H1 (cell line): Measurements from ENCODE around the gene ZFYVE1. TPM values are rescaled to one million over a fixed set of nuclear protein-coding genes. Genes with fewer than 3 reads are reported as not detected.

Experiments used
- CTCF ChIA-PET: fragments of 300-600 bp; sonication (Branson Sonifier 250); formaldehyde crosslinking; loops from one replicate; lab custom pipeline; 2021; ENCODE audit not compliant: partially characterized antibody; lab: Charles Lee
- POLR2A ChIA-PET: fragments of 300-600 bp; sonication (Branson Sonifier 250); formaldehyde crosslinking; loops from one replicate; lab custom pipeline; 2021; ENCODE audit warnings: inconsistent platforms; ENCODE audit not compliant: partially characterized antibody; lab: Charles Lee
- DNase-seq, 2 experiments: peaks; one replicate each; pipeline versions ENCODE4 v3.0.0 to v3.0.0-alpha.2; 2010 to 2022; ENCODE audit warnings: low spot score in 2 of 2, low read depth in 1 of 2, mixed read lengths in 1 of 2
- FAIRE-seq: peaks from 2 replicates; lab custom pipeline; 2011; peaks lifted over from hg19 to GRCh38; lab: Jason Lieb, UNC
- H2AFZ ChIP-seq: 2 replicates; pipeline ENCODE4 v1.8.1; 2012; ENCODE audit warnings: low read length, inconsistent platforms
- H2AK5ac ChIP-seq: 2 replicates; pipeline ENCODE4 v1.6.1; 2013; ENCODE audit warnings: low read depth, low read length
- H2BK120ac ChIP-seq: replicated peaks from 2 replicates; pipeline ENCODE3; 2013; ENCODE audit warnings: low read depth, low read length, inconsistent platforms
- H2BK12ac ChIP-seq: 2 replicates; pipeline ENCODE4 v1.6.1; 2013; ENCODE audit warnings: low read depth, low read length
- H2BK15ac ChIP-seq: 2 replicates; pipeline ENCODE4 v1.6.1; 2013; ENCODE audit warnings: low read length
- H2BK20ac ChIP-seq: 2 replicates; pipeline ENCODE4 v1.6.1; 2013; ENCODE audit warnings: low read length
- H2BK5ac ChIP-seq: 2 replicates; pipeline ENCODE4 v1.6.1; 2013; ENCODE audit warnings: low read depth, low read length
- H3K14ac ChIP-seq: 2 replicates; pipeline ENCODE4 v1.6.1; 2013; ENCODE audit warnings: inconsistent platforms; ENCODE audit not compliant: insufficient read length
- H3K18ac ChIP-seq: 2 replicates; pipeline ENCODE4 v1.6.1; 2013; ENCODE audit warnings: low read length; ENCODE audit errors: extremely low read depth
- H3K23ac ChIP-seq: 2 replicates; pipeline ENCODE4 v1.6.1; 2013; ENCODE audit warnings: inconsistent platforms; ENCODE audit not compliant: insufficient read length
- H3K23me2 ChIP-seq: 2 replicates; pipeline ENCODE4 v1.6.1; 2013; ENCODE audit warnings: low read depth, low read length
- H3K27ac ChIP-seq: 2 replicates; pipeline ENCODE4 v1.6.1; 2011; ENCODE audit warnings: low read depth, low read length, inconsistent platforms
- H3K27me3 ChIP-seq, 4 experiments: replicated peaks in 1 of 4; 1 replicate in 1 of 4; 2 replicates in 3 of 4; pipeline versions ENCODE4 v1.6.1 to v1.8.1; 2011 to 2013; ENCODE audit warnings: low read length in 3 of 4, mild to moderate bottlenecking in 3 of 4, inconsistent platforms in 2 of 4, mixed read lengths in 2 of 4, moderate library complexity in 1 of 4; ENCODE audit not compliant: control insufficient read depth in 3 of 4, insufficient read depth in 3 of 4; ENCODE audit errors: extremely low read depth in 1 of 4
- H3K36me3 ChIP-seq, 4 experiments: 2 replicates each; pipeline versions ENCODE4 v1.6.1 to v1.8.1; 2011 to 2013; ENCODE audit warnings: mild to moderate bottlenecking in 4 of 4, low read length in 3 of 4, moderate library complexity in 2 of 4, control low read depth in 1 of 4, inconsistent platforms in 1 of 4; ENCODE audit not compliant: insufficient read depth in 4 of 4, control insufficient read depth in 2 of 4
- H3K4ac ChIP-seq: replicated peaks from 2 replicates; pipeline ENCODE3; 2013; ENCODE audit warnings: low read length, low read depth, mixed read lengths, inconsistent platforms; ENCODE audit not compliant: insufficient read length
- H3K4me1 ChIP-seq, 4 experiments: replicated peaks in 1 of 4; 1 replicate in 1 of 4; 2 replicates in 3 of 4; pipeline versions ENCODE4 v1.6.1 to v1.8.1; 2011 to 2013; ENCODE audit warnings: low read length in 3 of 4, inconsistent platforms in 2 of 4, mixed read lengths in 1 of 4; ENCODE audit not compliant: insufficient read depth in 4 of 4, control insufficient read depth in 3 of 4
- H3K4me2 ChIP-seq, 2 experiments: 2 replicates each; pipeline versions ENCODE4 v1.6.1 to v1.8.1; 2011 to 2013; ENCODE audit warnings: low read depth in 2 of 2, low read length in 2 of 2, control low read depth in 1 of 2, inconsistent platforms in 1 of 2, mild to moderate bottlenecking in 1 of 2; ENCODE audit not compliant: insufficient read depth in 1 of 2
- H3K4me3 ChIP-seq, 4 experiments: fragments of 200-600, 300-600 bp in 1 of 4; sonication (generic), shearing (Covaris generic), sonication (Bioruptor Twin) in 1 of 4; 2 replicates each; pipeline versions ENCODE4 v1.5.1 to v1.8.1; 2011 to 2016; ENCODE audit warnings: low read length in 4 of 4, low read depth in 3 of 4, control low read depth in 2 of 4, inconsistent platforms in 2 of 4, mild to moderate bottlenecking in 2 of 4, mixed read lengths in 1 of 4, moderate library complexity in 1 of 4; ENCODE audit not compliant: insufficient read depth in 2 of 4; ENCODE audit errors: extremely low read depth in 1 of 4
- H3K56ac ChIP-seq: replicated peaks from 2 replicates; pipeline ENCODE3; 2013; ENCODE audit warnings: low read depth, mild to moderate bottlenecking, mixed read lengths, low read length, inconsistent platforms; ENCODE audit not compliant: insufficient read length
- H3K79me1 ChIP-seq: 2 replicates; pipeline ENCODE4 v1.6.1; 2013; ENCODE audit warnings: low read depth, low read length, control low read depth
- H3K79me2 ChIP-seq, 2 experiments: 2 replicates each; pipeline versions ENCODE4 v1.6.1 to v1.8.1; 2012 to 2013; ENCODE audit warnings: low read length in 2 of 2, mild to moderate bottlenecking in 2 of 2, inconsistent platforms in 1 of 2; ENCODE audit not compliant: insufficient read depth in 2 of 2, control insufficient read depth in 1 of 2
- H3K9ac ChIP-seq, 4 experiments: replicated peaks in 1 of 4; 1 replicate in 1 of 4; 2 replicates in 3 of 4; pipeline versions ENCODE4 v1.6.1 to v1.8.1; 2011 to 2013; ENCODE audit warnings: low read depth in 3 of 4, low read length in 3 of 4, control low read depth in 2 of 4, mild to moderate bottlenecking in 2 of 4, moderate library complexity in 2 of 4, inconsistent platforms in 1 of 4; ENCODE audit errors: extremely low read depth in 1 of 4
- H3K9me3 ChIP-seq, 2 experiments: 2 replicates each; pipeline versions ENCODE4 v1.6.1 to v1.8.1; 2012 to 2013; ENCODE audit warnings: mild to moderate bottlenecking in 2 of 2, moderate library complexity in 2 of 2, control low read depth in 1 of 2, inconsistent platforms in 1 of 2, low read depth in 1 of 2, low read length in 1 of 2, mixed read lengths in 1 of 2; ENCODE audit not compliant: insufficient read depth in 2 of 2
- H4K20me1 ChIP-seq, 2 experiments: replicated peaks in 1 of 2; 2 replicates each; pipeline versions ENCODE3 to v1.8.1; 2011 to 2013; ENCODE audit warnings: inconsistent platforms in 2 of 2, low read length in 2 of 2, mild to moderate bottlenecking in 1 of 2; ENCODE audit not compliant: insufficient read depth in 2 of 2, control insufficient read depth in 1 of 2
- H4K5ac ChIP-seq: 2 replicates; pipeline ENCODE4 v1.6.1; 2013; ENCODE audit warnings: low read length, low read depth, mixed read lengths, inconsistent platforms; ENCODE audit not compliant: insufficient read length
- H4K8ac ChIP-seq: 2 replicates; pipeline ENCODE4 v1.8.0; 2013; ENCODE audit warnings: mild to moderate bottlenecking, moderate library complexity, low read length, inconsistent platforms; ENCODE audit not compliant: insufficient read depth; ENCODE audit errors: extremely low read depth
- H4K91ac ChIP-seq: replicated peaks from 2 replicates; pipeline ENCODE3; 2013; ENCODE audit warnings: low read length, mixed read lengths, inconsistent platforms; ENCODE audit not compliant: insufficient read length
- CEBPB ChIP-seq: IDR thresholded peaks from 2 replicates; pipeline ENCODE4 v1.6.1; 2012; ENCODE audit warnings: low read depth, low read length
- EP300 ChIP-seq, 2 experiments: IDR thresholded peaks; 1 replicate in 1 of 2; 2 replicates in 1 of 2; pipeline ENCODE4 v1.6.1; 2011 to 2012; ENCODE audit warnings: low read depth in 2 of 2, low read length in 2 of 2, mild to moderate bottlenecking in 2 of 2, borderline replicate concordance in 1 of 2, inconsistent platforms in 1 of 2, moderate library complexity in 1 of 2
- EZH2 ChIP-seq: fragments of 200-600 bp; sonication (generic); IDR thresholded peaks from 2 replicates; pipeline ENCODE4 v1.7.1; 2012; ENCODE audit warnings: low read depth, mild to moderate bottlenecking, moderate library complexity, low read length, inconsistent platforms; ENCODE audit not compliant: severe bottlenecking
- GTF2F1 ChIP-seq: IDR thresholded peaks from 2 replicates; pipeline ENCODE4 v1.6.1; 2012; ENCODE audit warnings: low read depth, low read length, improper control_type of control experiment, borderline replicate concordance
- JUN ChIP-seq: IDR thresholded peaks from 2 replicates; pipeline ENCODE4 v1.6.1; 2011; ENCODE audit warnings: low read depth, mild to moderate bottlenecking, improper control_type of control experiment, low read length
- JUND ChIP-seq: IDR thresholded peaks from 2 replicates; pipeline ENCODE4 v1.6.1; 2011; ENCODE audit warnings: mild to moderate bottlenecking, improper control_type of control experiment, low read length
- KDM5A ChIP-seq: fragments of 200-600 bp; IDR thresholded peaks from 2 replicates; pipeline ENCODE4 v1.7.1; 2012; ENCODE audit warnings: mild to moderate bottlenecking, low read length, inconsistent platforms, mixed read lengths
- NANOG ChIP-seq: IDR thresholded peaks from 2 replicates; pipeline ENCODE4 v1.6.1; 2011; ENCODE audit warnings: low read length, low read depth, mild to moderate bottlenecking, inconsistent platforms; ENCODE audit not compliant: insufficient read depth, poor library complexity, severe bottlenecking
- PHF8 ChIP-seq: fragments of 200-600 bp; sonication (generic); conservative IDR thresholded peaks from 2 replicates; pipeline ENCODE4 v1.7.1; 2012; ENCODE audit warnings: low read depth, mild to moderate bottlenecking, inconsistent platforms, low read length, moderate library complexity
- TCF12 ChIP-seq: IDR thresholded peaks from 2 replicates; pipeline ENCODE4 v1.6.1; 2011; ENCODE audit warnings: low read depth, mild to moderate bottlenecking, low read length
- WGBS, 2 experiments: shearing (Covaris generic) in 1 of 2; methylation state at CpG; one replicate each; pipeline versions ENCODE4 v1.1.6 to v1.1.7; 2013 to 2015; ENCODE audit warnings: low lambda C conversion rate in 2 of 2, mixed read lengths in 2 of 2, inconsistent platforms in 1 of 2, low coverage in 1 of 2, missing lambda C conversion rate in 1 of 2; ENCODE audit not compliant: insufficient replicate concordance in 2 of 2, insufficient coverage in 1 of 2, insufficient read length in 1 of 2; ENCODE audit errors: extremely low coverage in 1 of 2, missing lambda C conversion rate in 1 of 2; 5-methylcytosine and 5-hydroxymethylcytosine counted together
- polyA plus RNA-seq, 7 experiments: library from polyadenylated mRNA; depleted of rRNA in 3 of 7; stranded (reverse) in 5 of 7; unstranded in 2 of 7; fragments of >200 nt in 5 of 7; fragments of 200-250 nt in 2 of 7; gene quantifications; 1 replicate in 5 of 7; 2 replicates in 1 of 7; 4 replicates in 1 of 7; pipeline versions ENCODE4 v1.2.1 to v1.2.3, GENCODE V29; 2011 to 2013; ENCODE audit warnings: missing spikeins in 2 of 7, mixed read lengths in 2 of 7
- total RNA-seq: library from RNA; stranded (reverse); fragmentation: NEBNext Ultra II Directional; extraction: Animal tissue kit (Norgen Biotek cat#: 25700); gene quantifications from 2 replicates; pipeline ENCODE4 v1.2.1, GENCODE V29; 2021
- TF ChIP-seq, protein P1 (sequence below): IDR thresholded peaks from 2 replicates; pipeline ENCODE4 v1.6.1; 2012; ENCODE audit warnings: low read length, inconsistent platforms

Gene ZFYVE1
- total and polyA plus RNA-seq, 2 of the 8 experiments (the other 6 are each of a cell fraction or from before 2014, with no cell fraction given) = 9.8 to 12.5 TPM

DNA sequence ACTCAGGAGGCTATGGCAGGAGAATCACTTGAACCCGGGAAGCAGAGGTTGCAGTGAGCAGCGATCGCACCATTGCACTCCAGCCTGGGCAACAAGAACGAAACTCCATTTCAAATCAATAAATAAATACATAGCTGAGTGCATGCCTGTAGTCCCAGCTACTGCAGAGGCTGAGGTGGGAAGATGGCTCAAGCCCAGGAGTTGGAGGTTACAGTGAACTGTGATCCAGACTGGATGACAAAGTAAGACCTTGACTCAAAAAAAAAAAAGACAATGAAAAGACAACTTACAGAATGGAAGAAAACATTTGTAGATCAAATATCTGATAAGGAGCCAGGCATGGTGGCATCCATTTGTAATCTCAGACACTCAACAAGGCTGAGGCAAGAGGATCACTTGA lies 27.6 kb downstream of the ZFYVE1 start:
- Histone ChIP-seq H2BK5ac (no peak overlapping the region), H4K91ac (no peak overlapping the region), H3K4me1 (peaks cover 0 to 5% (median 0%) of the 10 kb centered on the region in 4 experiments; a peak in 3 of 7 replicates), H3K23ac (no peak overlapping the region), H3K27me3 (no peaks in the 10 kb centered on the region), H3K79me1 (peaks cover 2% of the 10 kb centered on the region; the same call in 1 of the 2 replicates), H2BK20ac (no peak overlapping the region), H2BK12ac (no peak overlapping the region), H3K4ac (no peak overlapping the region), H2AFZ (no peak overlapping the region), H4K8ac (no peak overlapping the region), H2BK15ac (no peak overlapping the region), H3K27ac (no peak overlapping the region), H3K14ac (no peak overlapping the region), H4K20me1 (no peaks in the 10 kb centered on the region), H3K56ac (no peak overlapping the region), H3K9ac (no peak overlapping the region), H3K18ac (no peak overlapping the region; the same call in 1 of the 2 replicates), H4K5ac (no peak overlapping the region), H3K4me2 (no peak overlapping the region), H2AK5ac (no peak overlapping the region), H3K79me2 (peaks cover 0 to 6% of the 10 kb centered on the region in 2 experiments; a peak in 2 of 4 replicates), H3K9me3 (no peaks in the 10 kb centered on the region), H2BK120ac (no peak overlapping the region), H3K4me3 (no peak overlapping the region), H3K36me3 (peaks cover 0 to 6% (median 4%) of the 10 kb centered on the region in 4 experiments; a peak in 3 of 8 replicates), H3K23me2 (no peaks in the 10 kb centered on the region; the same call in 1 of the 2 replicates)
- DNase-seq (no peak), FAIRE-seq (no peak)
- WGBS, 2 experiments = 93% methylated on average over 4 of the region's 4 CpGs; no CpG with 5 or more reads in 1 of the 2 experiments
- CTCF ChIA-PET = interaction anchor here (0.6 to 1.3 kb wide), 2 partner anchors 9 to 42 kb away, joined by 3 read pairs; no protein-coding TSS in a partner anchor
- POLR2A ChIA-PET = interaction anchor here (1.0 to 1.6 kb wide), 4 partner anchors 11 to 59 kb away, joined by 3 to 5 read pairs (median 4); partner anchors contain the start of gene RBM25
- no peak for TF ChIP-seq NANOG
- TF ChIP-seq PHF8 = no peak
- no peak for TF ChIP-seq TCF12
- no peak for TF ChIP-seq KDM5A
- TF ChIP-seq EP300 (IDR thresholded peaks at IDR 0.05; ENCODE audit: borderline replicate concordance in 1 of 2, low read depth in 2 of 2, low read length in 2 of 2) = no peak
- no peak for TF ChIP-seq GTF2F1
- no peak for TF ChIP-seq CEBPB
- TF ChIP-seq EZH2 = no peak
- TF ChIP-seq, protein P1, sequence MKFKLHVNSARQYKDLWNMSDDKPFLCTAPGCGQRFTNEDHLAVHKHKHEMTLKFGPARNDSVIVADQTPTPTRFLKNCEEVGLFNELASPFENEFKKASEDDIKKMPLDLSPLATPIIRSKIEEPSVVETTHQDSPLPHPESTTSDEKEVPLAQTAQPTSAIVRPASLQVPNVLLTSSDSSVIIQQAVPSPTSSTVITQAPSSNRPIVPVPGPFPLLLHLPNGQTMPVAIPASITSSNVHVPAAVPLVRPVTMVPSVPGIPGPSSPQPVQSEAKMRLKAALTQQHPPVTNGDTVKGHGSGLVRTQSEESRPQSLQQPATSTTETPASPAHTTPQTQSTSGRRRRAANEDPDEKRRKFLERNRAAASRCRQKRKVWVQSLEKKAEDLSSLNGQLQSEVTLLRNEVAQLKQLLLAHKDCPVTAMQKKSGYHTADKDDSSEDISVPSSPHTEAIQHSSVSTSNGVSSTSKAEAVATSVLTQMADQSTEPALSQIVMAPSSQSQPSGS = no peak
- TF ChIP-seq JUND = no peak
- no peak for TF ChIP-seq JUN
